ENCODE data around the gene BCOR. TPM values are rescaled to one million over a fixed set of nuclear protein-coding genes. Genes with fewer than 3 reads are reported as not detected.
A peak's percentile ranks its signal among the peaks of the same experiment; 100 is the strongest.

Gene BCOR
- total and polyA plus RNA-seq, 9 of the 15 experiments (the other 6 are each of a cell fraction or from before 2014, with no cell fraction given) = 27.5 to 113 (median 37.6) TPM

- H3K4me2 ChIP-seq (ENCODE audit: insufficient read depth, low read length) = peak overlapping the region; percentile 86
- peak overlapping the region; percentile 70 for H3K4me3 ChIP-seq
- H3K79me2 ChIP-seq (ENCODE audit: control insufficient read depth, insufficient read depth, low read length) = peaks cover 96% of the 10 kb centered on the region
- ChIA-PET POLR2A (interaction anchor here (0.6 to 3.8 kb wide), 10 partner anchors 10 to 348 kb away, joined by 3 to 16 read pairs (median 4); no protein-coding TSS in a partner anchor), CTCF (ENCODE audit: low intra/inter-chr PET ratio) (no interaction called here)
- DNase-seq (ENCODE audit: extremely low read depth in 1 of 4, low spot score in 3 of 4) (no peak), ATAC-seq (no peak), FAIRE-seq (peak; percentile 54)
- no peak overlapping the region for H2AFZ ChIP-seq (ENCODE audit: low read depth, low read length)
- BruUV-seq (replicated peaks) = TSS peak; percentile 36
- in situ Hi-C loops (cut with MboI) (no loop called here), intact Hi-C loops (cut with micrococcal nuclease) (loop anchor here (10.0 kb wide), 1 partner anchor 80 kb away; no protein-coding TSS in a partner anchor)
- H3K4me1 ChIP-seq (replicated peaks in 1 of 2; ENCODE audit: control insufficient read depth in 2 of 2, insufficient read depth in 2 of 2, low read length in 2 of 2) = peaks cover 32 to 69% of the 10 kb centered on the region in 2 experiments
- peaks cover 3% of the 10 kb centered on the region for H3K9me1 ChIP-seq (ENCODE audit: control insufficient read depth, insufficient read depth, low read length)
- peaks cover 28% of the 10 kb centered on the region for H3K36me3 ChIP-seq (ENCODE audit: control insufficient read depth, insufficient read depth, low read length)
- WGBS (ENCODE audit: insufficient coverage, low coverage, missing lambda C conversion rate) = under 1% methylated on average over 29 of the region's 33 CpGs
- H4K20me1 ChIP-seq (replicated peaks; ENCODE audit: control insufficient read depth, insufficient read depth, low read length) = peaks cover 59% of the 10 kb centered on the region
- peak overlapping the region; percentile 88 for H3K27ac ChIP-seq (ENCODE audit: extremely low read depth, low read depth, low read length)
- H3K27me3 ChIP-seq (ENCODE audit: control insufficient read depth in 2 of 2, insufficient read depth in 2 of 2, low read length in 2 of 2) = no peaks in the 10 kb centered on the region
- peak overlapping the region; percentile 91 to 92 for H3K9ac ChIP-seq (ENCODE audit: insufficient read depth in 1 of 2, low read depth in 2 of 2, low read length in 2 of 2)
- no peaks in the 10 kb centered on the region for H3K9me3 ChIP-seq (replicated peaks; ENCODE audit: control insufficient read depth, insufficient read depth, low read depth, low read length)
- no peak for TF ChIP-seq EP300 (IDR thresholded peaks at IDR 0.05; ENCODE audit: low read length)
- TF ChIP-seq YY1 (IDR thresholded peaks at IDR 0.05; ENCODE audit: borderline replicate concordance in 1 of 3, control insufficient read depth in 1 of 3, extremely low read depth in 1 of 3, insufficient read depth in 3 of 3, insufficient read length in 1 of 3, insufficient replicate concordance in 2 of 3, low read depth in 1 of 3, low read length in 2 of 3) = peak in 1 of 3 experiments; percentile 7
- no peak for TF ChIP-seq ZNF398 (CRISPR knock-in tag; IDR thresholded peaks at IDR 0.05)
- TF ChIP-seq CBX5 (IDR thresholded peaks at IDR 0.05; ENCODE audit: borderline replicate concordance, low read depth) = no peak
- 0 out of 4 replicates have a peak, but pooled peaks of 1 of the 2 experiments have one; percentile 11 for TF ChIP-seq MLLT1 (IDR thresholded peaks at IDR 0.05)
- no peak for TF ChIP-seq NBN (IDR thresholded peaks at IDR 0.05; ENCODE audit: low read depth)
- TF ChIP-seq CCNT2 (IDR thresholded peaks at IDR 0.05; ENCODE audit: borderline replicate concordance, extremely low read depth, insufficient read length, low read depth, low read length) = peak; percentile 3
- TF ChIP-seq BRF2 (IDR thresholded peaks at IDR 0.05; ENCODE audit: borderline replicate concordance, insufficient read depth, insufficient read length) = no peak
- no peak for TF ChIP-seq ZNF436 (CRISPR knock-in tag; IDR thresholded peaks at IDR 0.05)
- TF ChIP-seq RBFOX2 (IDR thresholded peaks at IDR 0.05; ENCODE audit: low read depth, low read length) = peak; percentile 77
- peak; percentile 75 for TF ChIP-seq CHD1 (IDR thresholded peaks at IDR 0.05; ENCODE audit: low read length)
- no peak for TF ChIP-seq ZNF124 (CRISPR knock-in tag; IDR thresholded peaks at IDR 0.05)
- peak; percentile 8 to 21; a peak in 1 of 4 replicates for TF ChIP-seq NRF1 (conservative IDR thresholded peaks at IDR 0.05 in 1 of 2, IDR thresholded peaks at IDR 0.05 in 1 of 2)
- TF ChIP-seq ETS1 (conservative IDR thresholded peaks at IDR 0.05; ENCODE audit: control insufficient read depth, low read depth, low read length) = 0 out of 2 replicates have a peak, but pooled peaks have one; percentile 53
- no peak for TF ChIP-seq ATF7 (IDR thresholded peaks at IDR 0.05)
These were observed 2.7 kb downstream of the BCOR start for GRCh38 chrX:40094900-40095582.
